ENCODE results near the gene ADARB2. TPM values are rescaled to one million over a fixed set of nuclear protein-coding genes. Genes with fewer than 3 reads are reported as not detected.
A peak's percentile ranks its signal among the peaks of the same experiment; 100 is the strongest.

The ADARB2 gene
- total RNA-seq, 1 donor from 2014 or later: not detected

DNA sequence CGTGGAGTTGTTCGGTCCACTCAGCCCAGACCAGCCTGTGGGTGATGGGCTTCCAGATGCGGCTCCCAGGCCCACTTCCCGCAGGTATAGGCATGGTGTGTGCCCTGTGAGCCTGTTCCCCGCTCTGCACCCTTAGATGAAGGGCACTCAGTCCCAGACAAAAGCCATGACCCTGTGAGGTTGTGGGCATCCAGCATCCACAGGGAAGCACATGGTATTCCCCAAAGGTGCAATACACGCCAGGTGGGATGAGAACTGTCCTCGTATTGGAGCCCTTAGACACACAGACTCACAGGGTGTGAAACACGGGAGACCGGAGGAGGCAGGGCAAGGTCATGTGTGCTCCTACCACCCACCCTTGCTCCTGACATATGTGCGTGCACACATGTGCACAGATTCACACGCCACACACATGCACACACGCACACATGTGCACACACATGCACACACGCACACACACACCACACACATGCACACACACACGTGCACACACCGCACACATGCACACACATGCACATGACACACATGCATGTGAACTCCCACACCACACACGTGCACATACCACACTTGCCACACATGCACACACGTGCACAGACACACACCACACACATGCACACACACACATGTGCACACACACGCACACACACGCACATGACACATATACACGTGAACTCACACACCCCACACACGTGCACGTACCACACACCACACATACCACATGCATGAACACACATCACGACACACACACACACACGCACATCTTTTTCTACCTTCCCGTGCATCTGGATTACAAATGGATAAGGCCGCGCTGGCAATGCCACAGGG is 361.8 kb downstream of the ADARB2 start:
- no peak for DNase-seq (ENCODE audit: low spot score)

DNA sequence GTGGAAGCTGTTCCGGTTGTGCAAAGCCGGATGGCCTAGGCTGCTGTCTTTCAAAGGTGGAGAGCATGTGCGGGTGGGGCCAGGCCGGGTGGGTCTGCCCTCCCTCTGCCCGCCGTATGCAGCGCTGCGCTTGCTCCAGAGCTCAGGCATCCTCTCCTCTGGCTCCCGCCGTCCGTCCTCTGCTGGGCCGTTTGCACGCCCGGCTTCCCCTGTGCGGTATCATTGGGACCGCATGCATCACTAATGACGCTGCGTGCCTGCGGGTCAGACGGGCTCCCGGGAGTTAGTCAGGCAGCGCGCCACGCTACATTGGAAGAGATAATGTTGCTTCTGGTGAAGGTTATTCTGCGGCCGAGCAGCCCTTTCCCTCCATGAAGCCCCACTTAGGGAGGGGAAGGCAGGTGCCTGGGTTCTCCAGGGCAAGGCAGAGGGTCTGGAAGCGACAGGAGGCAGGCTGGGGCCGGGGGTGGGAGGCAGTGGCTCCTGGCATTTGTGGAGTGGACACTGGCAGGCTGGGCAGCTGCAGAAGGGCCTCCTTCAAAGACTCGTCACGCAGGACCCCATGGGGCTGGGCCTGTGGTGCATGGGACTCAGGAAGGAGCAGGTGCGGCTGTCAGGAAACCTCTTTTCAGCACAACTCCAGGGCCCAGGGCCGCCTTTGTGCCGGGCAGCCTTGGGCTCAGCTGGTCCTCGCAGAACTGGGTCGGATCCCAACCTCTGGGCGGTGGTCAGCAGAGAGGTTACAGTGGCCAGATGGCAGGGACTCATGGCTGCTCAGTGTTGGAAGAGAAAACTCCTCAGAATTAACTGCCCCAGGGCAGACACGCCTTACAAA is 362.6 kb downstream of the ADARB2 start:
- no peak for DNase-seq (ENCODE audit: low spot score)

DNA sequence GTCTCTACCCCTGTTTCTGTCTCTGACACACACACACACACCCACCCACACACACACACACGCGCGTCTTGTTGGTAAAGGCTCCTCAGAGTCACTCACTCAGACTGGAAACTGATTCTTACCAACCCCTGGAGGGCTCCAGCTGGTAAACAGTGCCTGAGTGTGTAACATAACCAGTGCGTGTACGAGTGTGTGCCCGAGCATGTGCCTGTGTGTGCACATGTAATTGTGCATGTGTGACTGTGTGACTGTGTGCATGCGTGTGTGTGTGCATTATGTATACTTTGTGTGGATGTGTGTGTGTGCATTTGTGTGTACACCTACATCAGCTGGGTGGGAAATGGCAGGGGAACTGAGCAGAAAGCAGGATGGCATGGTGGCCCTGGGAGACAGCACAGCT is 364.0 kb downstream of the ADARB2 start:
- no peak for DNase-seq (ENCODE audit: low spot score)

DNA sequence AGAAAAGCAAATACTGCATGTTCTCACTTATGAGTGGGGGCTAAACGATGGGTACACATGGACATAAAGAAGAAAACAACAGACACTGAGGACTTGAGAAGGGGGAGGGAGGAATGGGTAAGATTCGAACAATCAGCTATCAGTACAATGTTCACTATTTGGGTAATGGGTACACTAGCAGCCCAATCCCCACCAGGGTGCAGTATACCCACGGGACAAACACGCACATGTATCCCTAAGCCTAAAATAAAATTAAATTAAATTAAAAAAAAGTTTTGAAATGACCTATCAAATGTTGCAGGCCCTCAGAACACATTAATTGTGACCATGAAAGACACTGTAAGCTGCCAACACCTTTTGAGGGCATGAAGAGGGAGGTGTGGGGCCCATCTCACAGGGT is 365.1 kb downstream of the ADARB2 start:
- DNase-seq (ENCODE audit: low spot score): no peak

DNA sequence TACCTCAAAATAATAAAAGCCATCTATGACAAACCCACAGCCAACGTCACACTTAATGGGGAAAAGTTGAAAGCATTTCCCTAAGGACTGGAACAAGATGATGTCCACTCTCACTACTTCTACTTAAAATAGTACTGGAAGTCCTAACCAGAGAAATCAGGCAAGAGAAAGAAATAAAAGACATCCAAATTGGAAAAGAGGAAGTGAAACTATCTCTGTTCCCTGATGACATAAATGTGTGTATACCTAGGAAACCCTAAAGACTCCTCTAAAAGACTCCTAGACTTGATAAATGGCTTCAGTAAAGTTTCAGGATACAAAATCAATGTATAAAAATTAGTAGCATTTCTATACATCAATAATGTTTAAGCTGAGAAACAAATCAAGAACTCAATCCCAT is 367.0 kb downstream of the ADARB2 start:
- no peak for DNase-seq (ENCODE audit: low spot score)

DNA sequence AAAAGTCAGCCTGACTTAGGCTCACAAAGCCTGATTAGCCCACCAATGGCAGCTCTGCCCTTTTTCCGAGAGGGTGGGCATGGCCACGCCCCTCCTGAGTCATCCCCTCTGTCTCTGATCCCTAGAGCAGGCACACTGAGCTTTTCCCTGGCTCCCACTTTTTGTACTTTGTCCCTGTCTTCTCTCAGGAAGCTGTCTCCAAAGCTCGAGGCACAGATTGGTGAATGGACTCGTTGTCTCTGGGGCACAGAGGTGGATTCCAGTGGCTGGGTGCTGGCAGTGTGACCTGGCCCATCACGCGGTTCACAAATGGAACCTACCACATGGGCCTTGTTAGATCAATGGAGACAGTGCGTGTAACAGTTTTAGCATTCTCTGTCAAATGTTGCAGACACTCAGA is 367.7 kb downstream of the ADARB2 start:
- no peak for DNase-seq (ENCODE audit: low spot score)

DNA sequence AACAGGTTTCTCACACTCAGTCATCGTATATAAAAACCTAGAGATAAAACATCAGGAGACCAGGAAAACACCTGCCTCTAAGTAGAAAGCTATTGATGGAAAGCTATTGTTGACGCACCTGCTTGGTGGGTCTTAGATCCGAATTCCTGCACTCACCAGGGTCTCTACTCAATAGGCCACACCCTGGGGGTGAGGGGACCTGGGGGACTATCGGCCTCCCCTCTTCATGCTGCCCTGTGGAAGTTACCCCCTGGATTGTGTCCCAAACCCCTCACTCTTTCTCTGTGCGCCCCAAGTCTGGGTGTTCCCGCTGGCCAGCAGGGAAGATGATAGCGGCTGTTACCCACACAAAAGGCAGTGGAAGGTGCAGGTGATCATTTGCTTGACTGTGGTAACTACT is 368.1 kb downstream of the ADARB2 start:
- no peak for DNase-seq (ENCODE audit: low spot score)

DNA sequence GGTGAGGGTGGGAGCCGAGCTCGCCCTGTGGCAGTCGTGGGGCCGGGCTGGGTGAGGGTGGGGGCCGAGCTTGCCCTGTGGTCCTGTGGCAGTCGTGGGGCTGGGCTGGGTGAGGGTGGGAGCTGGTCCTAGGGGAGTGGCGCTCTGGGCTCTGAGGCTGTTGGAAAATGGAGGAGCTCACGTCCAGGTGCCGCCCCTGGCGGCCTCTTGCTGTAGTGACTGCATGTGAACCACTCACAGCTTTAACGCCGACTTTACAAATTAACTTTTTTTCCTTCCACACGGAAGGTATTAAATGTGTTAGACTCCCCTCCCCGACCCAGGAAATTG is 368.5 kb downstream of the ADARB2 start:
- DNase-seq (ENCODE audit: low spot score): peak; percentile 54

DNA sequence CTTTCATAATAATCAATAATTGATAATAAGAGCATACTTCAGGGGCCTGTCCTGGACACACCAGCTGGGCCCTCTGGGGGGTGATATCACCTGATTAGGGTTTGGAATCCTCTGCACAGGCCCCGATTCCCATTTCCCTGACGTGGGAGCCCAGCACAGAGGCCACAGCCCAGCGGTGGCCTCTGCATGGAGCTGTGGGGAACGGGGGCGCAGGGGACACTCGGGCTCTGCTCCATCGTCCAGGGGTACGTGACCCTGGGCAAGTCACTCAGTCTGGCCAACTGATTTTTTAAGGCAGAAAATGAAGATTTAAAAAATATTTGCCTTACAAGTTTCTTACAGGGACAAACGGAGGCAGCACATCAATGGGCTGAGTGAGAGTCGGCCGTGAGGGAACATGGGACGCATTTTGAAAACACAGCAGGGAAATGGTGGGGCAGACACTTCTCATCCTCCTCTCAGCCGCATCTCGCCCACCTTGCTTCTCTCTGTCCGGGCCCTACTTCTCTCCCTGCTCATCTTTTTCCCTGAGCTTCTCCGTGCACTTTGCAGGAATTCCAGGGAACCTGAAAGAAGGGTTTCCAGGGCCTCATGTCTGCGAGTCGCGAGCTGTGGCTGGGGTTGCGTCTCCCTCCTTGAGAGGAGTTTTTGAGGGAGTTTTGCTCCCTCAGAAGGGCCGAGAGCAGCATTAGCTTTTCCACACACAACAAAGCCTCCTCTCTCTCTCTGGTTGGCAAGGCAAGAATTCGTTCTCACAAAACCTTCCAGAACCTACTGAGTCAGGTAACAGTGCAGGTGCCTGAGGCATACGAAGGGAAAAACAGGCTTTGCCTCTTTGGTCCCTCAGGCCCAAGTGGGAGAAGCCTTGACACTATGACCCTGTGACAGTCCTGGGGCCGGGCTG is 369.1 kb downstream of the ADARB2 start:
- DNase-seq (ENCODE audit: low spot score): peak; percentile 69

DNA sequence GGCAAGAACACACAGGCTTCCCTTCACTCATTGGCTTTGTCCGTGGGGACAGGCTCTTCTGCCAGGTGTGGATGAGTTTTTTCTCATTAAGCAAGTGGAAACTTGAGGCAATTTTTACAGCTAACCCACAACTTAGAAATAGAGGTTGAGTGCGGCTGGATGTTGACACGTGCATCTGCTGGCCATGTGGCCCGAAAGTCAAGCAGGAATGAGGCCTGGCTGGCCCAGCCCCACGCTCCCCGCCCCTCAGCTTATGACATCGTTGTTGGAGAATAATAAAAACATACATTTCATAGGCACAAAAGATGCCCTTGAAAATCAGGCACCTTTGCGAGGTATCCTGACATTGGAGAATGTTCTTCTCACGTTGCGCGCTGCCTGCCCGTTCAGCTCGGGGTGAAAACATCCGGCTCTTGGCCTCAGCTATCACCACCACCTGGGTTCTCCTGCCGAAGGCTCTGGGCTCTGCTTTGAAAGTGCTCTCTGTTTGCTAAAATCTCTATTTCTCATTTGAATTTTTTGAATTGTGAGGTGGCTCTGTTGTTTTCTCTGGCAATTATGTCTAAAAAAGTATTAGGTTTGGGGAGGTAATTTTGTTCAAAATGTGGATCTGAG is 370.4 kb downstream of the ADARB2 start:
- DNase-seq (ENCODE audit: low spot score): no peak

DNA sequence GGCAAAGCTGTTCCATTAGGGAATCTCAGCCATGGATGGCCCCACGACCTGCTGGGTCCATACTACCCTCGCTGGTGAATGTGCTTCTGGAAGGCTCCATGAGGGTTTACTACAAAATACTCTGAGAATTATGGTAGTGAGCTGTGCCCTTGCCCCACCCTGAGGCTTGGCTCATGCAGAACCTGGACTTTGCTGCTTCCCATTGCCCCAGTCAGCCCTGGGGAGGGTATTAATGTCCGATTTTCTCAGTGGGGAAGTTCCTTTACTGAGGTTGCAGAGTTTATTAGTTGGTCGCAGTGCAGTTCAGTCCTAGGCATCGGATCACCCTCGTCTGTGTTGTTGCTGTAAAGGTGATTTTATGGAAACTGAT is 371.0 kb downstream of the ADARB2 start:
- no peak for DNase-seq (ENCODE audit: low spot score)

DNA sequence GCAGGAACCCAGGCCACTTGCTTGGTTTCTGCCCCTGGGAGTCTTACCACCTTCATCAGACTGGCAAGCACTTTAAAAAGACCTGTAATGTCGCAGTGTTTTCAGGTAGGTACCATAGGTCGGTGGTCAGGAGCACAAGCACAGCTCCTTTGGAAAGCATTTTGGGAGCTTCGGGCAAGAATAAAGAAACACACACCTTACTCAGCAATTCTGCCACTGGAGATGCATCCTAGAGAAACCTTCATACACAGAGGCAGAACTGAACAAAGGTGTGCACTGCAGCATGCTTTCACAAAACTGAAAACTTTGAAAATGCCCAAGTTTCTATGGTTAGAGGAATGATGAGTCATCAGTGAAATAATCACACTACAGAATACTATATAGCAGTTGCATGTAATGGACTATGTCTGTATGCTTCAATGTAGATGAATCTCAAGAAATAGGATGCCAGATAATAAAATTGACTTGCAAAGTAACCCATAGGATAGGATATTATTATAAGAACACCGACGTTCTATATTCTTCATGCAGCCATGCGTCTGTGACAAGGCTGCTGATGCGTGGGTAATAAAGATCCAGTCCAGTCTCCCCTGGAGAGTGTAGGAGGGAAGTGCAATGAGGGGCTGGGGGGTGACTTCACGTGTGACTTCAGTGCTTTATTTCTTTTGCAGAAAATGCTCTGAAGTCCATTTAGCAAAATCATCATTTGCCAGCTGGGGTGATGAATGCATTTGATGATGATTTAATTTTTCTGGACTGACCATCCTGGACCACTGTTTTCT is 371.6 kb downstream of the ADARB2 start:
- no peak for DNase-seq (ENCODE audit: low spot score)

DNA sequence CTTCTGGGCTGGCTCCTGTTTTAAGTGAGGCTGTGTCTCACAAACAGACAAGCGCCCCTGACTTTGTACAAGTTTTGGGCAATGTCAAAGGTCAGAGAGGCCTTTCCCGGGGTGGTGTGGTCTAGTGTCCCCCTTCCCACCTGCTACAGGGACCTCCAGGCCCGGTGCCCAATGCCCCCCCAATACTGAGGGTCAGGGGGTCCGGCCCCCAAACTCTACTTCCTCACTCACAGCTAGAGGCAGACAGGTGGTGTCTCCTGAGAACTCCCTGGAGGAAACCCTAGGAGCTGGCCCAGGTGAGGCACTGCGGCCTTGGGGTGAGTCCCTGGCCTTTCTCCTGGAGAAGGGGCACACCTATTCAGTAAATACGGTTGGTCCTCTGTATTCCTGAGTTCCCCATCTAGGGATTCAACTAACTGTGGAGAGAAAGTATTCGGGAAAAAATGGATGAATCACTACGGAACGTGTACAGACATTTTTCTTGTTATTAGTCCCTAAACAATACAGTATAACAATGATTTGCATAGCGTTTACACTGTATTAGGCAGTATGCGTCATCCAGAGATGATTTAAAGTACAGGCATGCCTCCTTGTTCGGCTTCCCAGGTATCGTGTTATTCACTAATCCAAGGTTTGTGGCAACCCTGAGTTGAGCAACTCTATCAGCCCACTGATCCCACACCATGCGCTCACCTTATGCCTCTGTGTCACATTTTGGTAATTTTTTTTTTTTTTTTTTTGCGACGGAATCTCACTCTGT is 373.0 kb downstream of the ADARB2 start:
- no peak for DNase-seq (ENCODE audit: low spot score)

DNA sequence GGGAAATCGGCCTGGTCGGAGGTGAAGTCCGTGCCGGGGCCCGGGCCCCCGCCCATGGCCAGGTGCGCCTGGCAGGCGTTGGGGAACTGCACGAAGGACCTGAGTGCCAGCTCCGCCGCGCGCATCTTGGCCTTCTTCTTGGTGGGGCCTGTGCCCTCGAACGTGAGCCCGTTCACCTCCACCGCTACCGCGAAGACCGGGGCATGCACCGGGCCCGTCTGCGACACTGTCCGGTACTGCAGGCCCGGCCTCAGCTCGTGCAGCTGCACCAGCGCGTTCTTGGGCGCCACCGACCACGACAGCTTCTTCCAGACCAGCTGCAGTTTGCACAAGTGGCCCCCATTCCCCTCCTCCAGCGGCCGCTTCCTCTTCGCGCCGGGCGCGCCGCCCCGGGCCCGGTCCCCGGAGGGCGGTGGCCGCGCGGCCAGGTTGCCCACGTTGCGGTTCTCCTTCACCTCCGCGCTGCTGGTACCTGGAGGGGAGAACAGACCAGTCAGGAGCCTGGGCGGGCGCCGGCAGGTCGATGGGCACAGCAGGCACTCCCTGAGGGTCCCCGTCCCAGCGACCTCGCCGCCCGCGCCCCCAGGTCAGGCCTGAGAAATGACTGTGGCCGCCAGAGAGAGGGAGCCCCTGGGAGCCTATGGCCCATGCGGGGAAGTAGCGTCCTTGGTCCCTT is 373.7 kb downstream of the ADARB2 start:
- no peak for DNase-seq (ENCODE audit: low spot score)

DNA sequence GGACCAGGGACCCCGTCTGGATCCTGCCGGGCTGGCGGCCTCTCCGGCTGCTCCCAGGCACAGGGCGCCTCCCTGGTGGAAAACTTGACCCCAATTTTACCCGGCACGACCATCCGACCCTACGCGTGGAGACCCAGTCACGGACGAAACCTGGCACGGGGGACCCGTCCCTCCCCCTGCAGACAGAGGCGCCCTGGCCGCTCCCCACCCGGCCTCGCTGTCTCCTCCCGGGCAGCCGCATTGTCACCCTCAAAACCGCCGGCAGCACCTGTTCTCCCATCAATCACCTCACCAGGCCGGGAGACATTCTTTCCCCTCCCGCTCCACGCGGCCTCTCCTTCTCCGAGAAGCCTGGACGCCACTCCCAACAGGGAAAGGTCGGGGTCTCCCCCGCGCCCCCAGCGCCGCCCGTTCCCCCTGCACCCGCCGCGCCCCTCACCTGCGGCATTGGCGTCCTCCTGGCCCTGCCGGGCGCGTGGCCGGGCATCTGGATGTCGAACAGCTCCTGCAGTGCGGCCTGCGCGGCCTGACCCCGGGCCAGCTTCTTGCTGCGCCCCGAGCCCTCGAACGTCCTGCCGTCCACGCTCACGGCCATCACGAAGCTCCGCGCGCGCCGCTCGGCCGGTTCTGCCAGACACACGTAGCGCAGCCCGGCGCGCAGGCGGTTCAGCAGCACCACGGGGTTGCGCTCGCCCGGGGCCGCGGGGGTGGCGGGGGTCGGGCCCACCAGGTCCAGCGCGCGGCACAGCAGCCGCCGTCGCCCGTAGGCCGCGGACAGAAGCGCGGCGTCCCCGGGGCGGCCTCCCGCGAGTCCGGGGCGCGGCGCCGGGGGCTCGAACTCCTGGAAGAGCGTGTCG is 374.5 kb downstream of the ADARB2 start:
- no peak for DNase-seq (ENCODE audit: low spot score)

DNA sequence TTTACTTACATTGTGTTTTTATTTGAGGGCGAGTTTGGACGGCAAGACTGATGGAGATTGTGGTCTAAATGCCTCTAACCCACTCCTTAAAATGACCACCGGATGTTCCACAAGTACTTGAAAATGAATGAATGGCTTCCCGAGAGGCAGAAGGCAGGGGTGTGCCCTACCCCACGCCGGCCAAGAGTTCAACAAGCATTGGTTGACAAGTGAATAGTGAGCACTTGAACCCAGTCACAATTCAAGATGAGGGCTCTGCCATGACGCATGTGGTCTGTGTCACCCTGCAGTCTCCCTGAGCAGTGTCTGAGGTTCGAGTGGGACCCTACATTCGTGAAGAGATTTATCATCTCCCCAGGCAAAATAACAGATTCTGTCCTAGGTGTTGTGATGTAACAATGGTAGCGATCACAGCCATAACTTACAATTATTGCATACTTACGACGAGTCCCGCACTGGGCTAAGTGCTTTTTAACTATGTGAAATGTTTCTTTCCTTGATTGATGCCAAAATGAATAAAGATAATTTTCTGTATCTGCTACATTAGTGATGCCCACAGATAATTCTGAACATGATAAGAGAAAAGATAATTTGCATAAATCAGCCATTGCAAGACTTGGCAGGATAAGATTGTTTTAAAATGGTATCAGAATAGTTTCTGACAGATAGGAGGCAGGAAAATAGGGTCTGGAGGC is 375.8 kb downstream of the ADARB2 start:
- no peak for DNase-seq (ENCODE audit: low spot score)

DNA sequence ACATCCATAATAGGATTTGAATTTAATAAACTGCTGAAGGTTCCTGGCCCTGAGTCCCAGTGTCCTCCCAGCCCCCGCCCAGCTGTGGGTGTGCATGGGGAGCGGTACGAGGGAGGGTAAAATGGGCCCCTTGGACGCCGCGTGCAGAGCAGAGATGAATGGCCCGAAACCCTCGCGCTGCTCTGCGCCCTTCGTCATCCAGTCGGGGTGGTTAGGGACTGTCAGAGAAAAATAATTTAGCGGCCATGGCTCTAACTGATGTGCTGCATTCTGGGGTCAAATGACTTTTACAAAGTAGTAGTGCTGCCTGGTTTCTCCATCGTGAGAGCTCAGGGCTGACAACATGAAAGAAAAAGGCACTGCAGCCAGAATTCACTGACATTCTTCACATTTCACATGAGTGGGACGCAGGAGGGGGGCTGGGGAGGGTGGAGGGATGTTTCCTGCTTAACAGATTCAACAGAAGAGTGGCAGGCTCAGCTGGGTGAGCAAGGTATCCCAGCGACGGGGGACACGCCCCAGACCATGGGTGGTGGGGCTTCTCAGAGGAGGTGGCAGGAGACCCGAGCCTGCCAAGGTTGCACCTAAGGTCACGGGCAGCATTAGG is 376.7 kb downstream of the ADARB2 start:
- peak; percentile 81 for DNase-seq (ENCODE audit: low spot score)

Measured in umbilical cord (tissue), 2 donors.